ENCODE data around the gene CRIM1. TPM values are rescaled to one million over a fixed set of nuclear protein-coding genes. Genes with fewer than 3 reads are reported as not detected.

Gene CRIM1
- total RNA-seq, 4 donors from 2014 or later = 93.2 to 194 (median 119) TPM

DNA sequence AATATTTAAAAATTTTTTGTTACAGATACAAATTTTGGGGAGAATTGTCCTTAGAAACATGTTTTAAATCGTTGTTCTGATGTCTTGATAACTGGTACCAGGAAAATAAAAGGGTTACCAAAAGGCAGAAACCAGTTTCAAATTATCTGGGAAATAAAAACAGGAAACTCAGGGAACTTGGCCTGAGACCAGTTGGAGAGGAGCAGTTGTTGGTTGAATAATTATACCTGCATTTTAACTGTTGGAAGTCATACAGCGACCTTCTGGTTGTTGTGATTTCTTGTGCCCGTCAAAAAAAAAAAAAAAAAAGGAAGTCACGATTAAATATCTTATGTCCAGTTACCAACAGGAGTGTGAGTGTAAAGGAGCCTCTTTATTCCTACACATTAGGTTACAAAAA, 51.8 kb downstream of the CRIM1 start:
- ATAC-seq (no peak), DNase-seq (no peak)
- TF ChIP-seq, protein P1, sequence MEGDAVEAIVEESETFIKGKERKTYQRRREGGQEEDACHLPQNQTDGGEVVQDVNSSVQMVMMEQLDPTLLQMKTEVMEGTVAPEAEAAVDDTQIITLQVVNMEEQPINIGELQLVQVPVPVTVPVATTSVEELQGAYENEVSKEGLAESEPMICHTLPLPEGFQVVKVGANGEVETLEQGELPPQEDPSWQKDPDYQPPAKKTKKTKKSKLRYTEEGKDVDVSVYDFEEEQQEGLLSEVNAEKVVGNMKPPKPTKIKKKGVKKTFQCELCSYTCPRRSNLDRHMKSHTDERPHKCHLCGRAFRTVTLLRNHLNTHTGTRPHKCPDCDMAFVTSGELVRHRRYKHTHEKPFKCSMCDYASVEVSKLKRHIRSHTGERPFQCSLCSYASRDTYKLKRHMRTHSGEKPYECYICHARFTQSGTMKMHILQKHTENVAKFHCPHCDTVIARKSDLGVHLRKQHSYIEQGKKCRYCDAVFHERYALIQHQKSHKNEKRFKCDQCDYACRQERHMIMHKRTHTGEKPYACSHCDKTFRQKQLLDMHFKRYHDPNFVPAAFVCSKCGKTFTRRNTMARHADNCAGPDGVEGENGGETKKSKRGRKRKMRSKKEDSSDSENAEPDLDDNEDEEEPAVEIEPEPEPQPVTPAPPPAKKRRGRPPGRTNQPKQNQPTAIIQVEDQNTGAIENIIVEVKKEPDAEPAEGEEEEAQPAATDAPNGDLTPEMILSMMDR (IDR thresholded peaks at IDR 0.05 in 4 of 5, conservative IDR thresholded peaks at IDR 0.05 in 1 of 5) = no peak
- TF ChIP-seq POLR2A (IDR thresholded peaks at IDR 0.05) = no peak
- Histone ChIP-seq H3K9me3 (no peaks in the 10 kb centered on the region), H3K27ac (peak overlapping the region; percentile 54 to 75 (median 62)), H3K27me3 (no peaks in the 10 kb centered on the region), H3K4me3 (no peak overlapping the region), H3K36me3 (no peaks in the 10 kb centered on the region), H3K4me1 (peaks cover 78 to 98% of the 10 kb centered on the region in 2 donors)
- intact Hi-C loops (cut with DNase I; ENCODE audit: low total_unique reads) = no loop called here
- in situ Hi-C loops (cut with MboI; ENCODE audit: low sequenced_read_pairs in 4 of 4) = no loop called here

DNA sequence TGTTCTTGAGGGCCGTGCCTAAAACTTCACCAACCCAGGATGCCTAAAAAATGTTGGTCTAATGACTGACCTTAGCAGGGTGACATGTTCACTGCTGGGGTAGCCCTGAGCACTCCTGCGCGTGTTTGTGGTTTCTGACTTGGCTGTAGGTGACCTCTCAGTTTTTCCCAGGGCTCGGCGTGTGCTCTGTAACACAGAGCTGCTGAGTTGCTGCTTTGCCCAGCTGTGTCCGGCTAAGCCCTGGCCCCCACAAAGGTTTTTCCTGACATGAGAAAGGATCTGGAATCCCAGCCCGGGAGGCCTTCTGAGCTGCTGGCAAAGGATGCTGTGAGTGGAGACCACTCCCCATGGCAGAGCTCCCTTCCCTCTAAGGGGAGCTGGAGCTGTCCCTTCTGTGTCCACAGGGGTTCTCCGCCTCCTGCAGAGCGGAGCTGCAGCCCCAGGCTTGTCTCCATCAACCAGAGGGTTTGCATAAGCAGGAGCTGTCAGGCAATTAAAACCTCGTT, 52.7 kb downstream of the CRIM1 start:
- peak overlapping the region in 1 of 4 donors; percentile 2 for H3K4me3 ChIP-seq
- in situ Hi-C loops (cut with MboI; ENCODE audit: low sequenced_read_pairs in 4 of 4) = no loop called here
- H3K9me3 ChIP-seq = no peaks in the 10 kb centered on the region
- intact Hi-C loops (cut with DNase I; ENCODE audit: low total_unique reads) = no loop called here
- H3K36me3 ChIP-seq = no peaks in the 10 kb centered on the region
- no peak for TF ChIP-seq POLR2A (IDR thresholded peaks at IDR 0.05)
- TF ChIP-seq, protein P1 (IDR thresholded peaks at IDR 0.05 in 4 of 5, conservative IDR thresholded peaks at IDR 0.05 in 1 of 5) = peak in 1 of 5 experiments; percentile 12
- H3K27me3 ChIP-seq = no peaks in the 10 kb centered on the region
- H3K27ac ChIP-seq = peak overlapping the region; percentile 54 to 75 (median 62)
- H3K4me1 ChIP-seq = peaks cover 76 to 92% of the 10 kb centered on the region in 2 donors
- DNase-seq (peak in 1 of 2 donors; percentile 18), ATAC-seq (peak; percentile 28 to 69)

DNA sequence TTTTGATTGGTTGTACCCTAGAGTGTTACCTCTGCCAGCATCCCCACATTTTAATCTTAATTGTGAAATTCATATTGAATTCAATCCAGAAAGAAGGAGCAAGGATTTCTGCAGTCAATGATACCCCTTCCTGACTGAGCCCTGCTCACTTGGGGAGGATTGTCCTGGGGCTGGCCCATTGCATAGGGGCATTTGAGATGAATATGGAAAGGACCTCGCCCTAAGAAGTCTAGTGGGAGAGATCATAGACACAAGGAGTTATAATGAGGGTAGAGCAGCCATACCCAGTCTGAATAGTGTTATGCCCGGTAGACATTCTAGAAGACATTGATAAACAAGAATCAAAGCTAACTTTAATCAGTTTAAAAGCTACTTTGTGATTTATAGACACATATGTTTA, 53.8 kb downstream of the CRIM1 start:
- ATAC-seq (no peak), DNase-seq (no peak)
- TF ChIP-seq, protein P1 (IDR thresholded peaks at IDR 0.05 in 4 of 5, conservative IDR thresholded peaks at IDR 0.05 in 1 of 5) = no peak
- TF ChIP-seq POLR2A (IDR thresholded peaks at IDR 0.05) = no peak
- no peaks in the 10 kb centered on the region for H3K36me3 ChIP-seq
- H3K27ac ChIP-seq = peak overlapping the region in 3 of 4 donors; percentile 54 to 75 (median 66)
- no peaks in the 10 kb centered on the region for H3K9me3 ChIP-seq
- H3K27me3 ChIP-seq = no peaks in the 10 kb centered on the region
- intact Hi-C loops (cut with DNase I; ENCODE audit: low total_unique reads) = no loop called here
- H3K4me3 ChIP-seq = no peak overlapping the region
- peaks cover 77 to 92% of the 10 kb centered on the region in 2 donors for H3K4me1 ChIP-seq
- in situ Hi-C loops (cut with MboI; ENCODE audit: low sequenced_read_pairs in 4 of 4) = no loop called here

DNA sequence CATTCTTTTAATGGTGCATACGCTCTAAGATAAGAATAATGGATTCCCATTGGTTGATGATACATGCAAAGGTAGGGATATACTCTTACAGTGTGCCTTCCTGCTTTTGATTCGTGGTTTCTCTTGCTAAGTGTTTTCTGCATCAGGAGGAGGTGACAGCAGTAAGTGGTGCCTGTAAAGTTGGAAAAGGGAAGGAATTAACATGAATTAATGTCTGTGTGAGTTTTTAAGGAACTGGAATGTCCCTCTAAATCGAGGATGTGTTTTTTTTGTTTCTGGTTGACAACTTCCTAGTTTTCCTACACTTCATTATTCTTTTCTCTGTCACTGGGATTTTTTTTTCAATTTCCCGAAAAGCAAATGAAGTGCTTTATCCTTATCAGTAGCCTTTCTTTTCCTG, 54.4 kb downstream of the CRIM1 start:
- in situ Hi-C loops (cut with MboI; ENCODE audit: low sequenced_read_pairs in 4 of 4) (no loop called here), intact Hi-C loops (cut with DNase I; ENCODE audit: low total_unique reads) (no loop called here)
- TF ChIP-seq, protein P1 (IDR thresholded peaks at IDR 0.05 in 4 of 5, conservative IDR thresholded peaks at IDR 0.05 in 1 of 5) = no peak
- no peak for TF ChIP-seq POLR2A (IDR thresholded peaks at IDR 0.05)
- Histone ChIP-seq H3K4me3 (no peak overlapping the region), H3K27ac (peak overlapping the region; percentile 1 to 75 (median 60)), H3K36me3 (no peaks in the 10 kb centered on the region), H3K4me1 (peaks cover 81 to 92% of the 10 kb centered on the region in 2 donors), H3K9me3 (no peaks in the 10 kb centered on the region), H3K27me3 (no peaks in the 10 kb centered on the region)
- no peak for DNase-seq
- ATAC-seq = no peak

DNA sequence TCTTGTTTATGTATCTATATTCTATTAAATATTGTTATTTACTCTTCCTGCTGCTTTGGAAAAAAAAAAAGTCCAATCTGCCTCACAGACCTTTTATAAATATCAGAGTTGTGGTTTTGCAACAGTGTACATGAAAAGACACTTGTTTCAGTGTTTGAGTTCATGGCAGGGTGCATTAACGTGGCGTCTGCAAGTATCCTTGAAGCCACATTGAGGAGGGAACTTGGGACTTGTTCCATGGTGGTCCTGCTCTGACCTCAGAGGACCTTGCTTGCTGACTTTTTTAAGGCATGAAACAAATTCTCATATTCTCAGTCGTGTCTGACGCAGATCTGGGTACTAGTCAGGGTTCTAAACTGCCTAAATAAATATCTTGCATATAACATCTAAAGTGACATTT, 55.1 kb downstream of the CRIM1 start:
- no peak overlapping the region for H3K4me3 ChIP-seq
- H3K9me3 ChIP-seq = no peaks in the 10 kb centered on the region
- no peak for TF ChIP-seq POLR2A (IDR thresholded peaks at IDR 0.05)
- TF ChIP-seq, protein P1 (IDR thresholded peaks at IDR 0.05 in 4 of 5, conservative IDR thresholded peaks at IDR 0.05 in 1 of 5) = no peak
- intact Hi-C loops (cut with DNase I; ENCODE audit: low total_unique reads) = no loop called here
- in situ Hi-C loops (cut with MboI; ENCODE audit: low sequenced_read_pairs in 4 of 4) = no loop called here
- no peak for DNase-seq
- peaks cover 87 to 92% of the 10 kb centered on the region in 2 donors for H3K4me1 ChIP-seq
- H3K27ac ChIP-seq = peak overlapping the region; percentile 1 to 75 (median 60)
- H3K36me3 ChIP-seq = no peaks in the 10 kb centered on the region
- ATAC-seq = no peak
- H3K27me3 ChIP-seq = no peaks in the 10 kb centered on the region
